HG03457 (cell line): ENCODE measurements around the gene SPPL2A.

Source experiments
- ATAC-seq: cut with Tn5 transposase; IDR thresholded peaks from one replicate; pipeline ENCODE4 v1.9.1; 2021; ENCODE audit warnings: moderate number of reproducible peaks; ENCODE audit not compliant: unreplicated experiment

Gene SPPL2A

DNA sequence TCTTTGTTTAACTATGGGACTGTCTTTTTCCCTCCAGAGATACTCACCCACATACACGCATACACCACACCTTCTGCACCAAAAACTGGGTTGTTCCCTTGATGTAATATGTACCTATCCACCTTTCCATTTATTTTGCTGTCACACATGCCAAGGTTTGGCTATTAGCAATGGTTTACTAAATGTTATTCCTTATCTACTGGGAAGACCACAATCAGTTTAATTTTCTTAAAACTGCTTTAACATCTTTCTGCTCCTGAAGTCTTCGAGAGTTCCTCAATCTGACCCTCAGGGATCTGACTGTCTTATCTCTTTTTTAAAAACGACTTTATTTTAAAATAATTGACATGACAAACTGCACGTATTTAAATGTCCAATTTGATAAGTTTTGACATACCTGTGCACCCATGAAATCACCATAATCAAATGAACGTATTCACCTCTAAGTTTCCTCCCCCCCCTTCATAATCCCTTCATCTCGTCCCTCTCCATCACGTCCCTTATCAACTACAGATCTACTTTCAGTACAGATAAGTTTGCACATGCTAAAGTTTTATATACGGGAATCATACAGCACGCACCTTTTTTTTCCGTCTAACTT, 78.1 kb downstream of the SPPL2A start:
- ATAC-seq: peak; percentile 2

DNA sequence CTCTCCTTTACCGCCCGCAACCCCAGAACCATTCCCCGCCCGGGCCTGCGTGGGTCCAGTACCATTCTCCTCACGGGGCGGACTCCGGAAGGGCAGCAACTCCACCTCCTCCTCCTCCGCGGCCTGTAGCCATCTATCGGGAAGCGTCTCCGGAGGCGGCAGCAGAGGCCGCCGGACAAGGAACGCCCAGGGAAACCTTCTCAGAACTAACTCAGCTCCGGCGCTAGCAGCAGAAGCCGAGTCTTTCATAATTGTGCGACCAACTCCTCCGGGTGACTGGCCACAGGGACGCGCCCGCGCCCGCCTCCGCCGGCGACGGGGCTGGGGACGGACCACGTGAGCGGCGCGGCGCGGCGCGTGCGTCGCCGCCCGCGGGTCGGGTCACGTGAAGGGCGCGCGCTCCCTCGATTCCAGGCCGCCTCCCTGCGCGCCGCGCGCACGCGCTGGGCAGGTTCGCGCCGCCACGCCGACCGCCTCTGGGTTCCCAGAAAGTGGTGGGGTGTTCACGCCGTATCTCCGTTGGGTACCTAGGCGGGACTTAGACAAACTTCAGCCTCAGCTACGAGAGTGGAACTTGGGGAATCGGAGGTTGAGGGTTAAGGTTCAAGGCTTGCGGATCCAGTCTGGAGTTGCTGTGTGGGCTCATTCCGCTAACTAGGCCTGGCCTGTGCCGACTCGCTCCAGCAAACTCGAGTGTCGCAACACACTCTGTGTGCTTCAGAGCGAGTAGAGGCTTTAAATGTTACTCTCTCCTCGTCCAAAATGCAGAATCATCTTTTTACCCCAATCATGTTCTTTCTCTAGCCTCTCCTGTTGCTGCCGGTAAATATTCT, 78.8 kb downstream of the SPPL2A start, which contains the start of gene TRPM7:
Gene TRPM7, minus strand, starts transcription at position 329 of the 833 bp plus-strand sequence. Its CDS starts 264 bp downstream, at position 65.
- ATAC-seq: peak; percentile 63

DNA sequence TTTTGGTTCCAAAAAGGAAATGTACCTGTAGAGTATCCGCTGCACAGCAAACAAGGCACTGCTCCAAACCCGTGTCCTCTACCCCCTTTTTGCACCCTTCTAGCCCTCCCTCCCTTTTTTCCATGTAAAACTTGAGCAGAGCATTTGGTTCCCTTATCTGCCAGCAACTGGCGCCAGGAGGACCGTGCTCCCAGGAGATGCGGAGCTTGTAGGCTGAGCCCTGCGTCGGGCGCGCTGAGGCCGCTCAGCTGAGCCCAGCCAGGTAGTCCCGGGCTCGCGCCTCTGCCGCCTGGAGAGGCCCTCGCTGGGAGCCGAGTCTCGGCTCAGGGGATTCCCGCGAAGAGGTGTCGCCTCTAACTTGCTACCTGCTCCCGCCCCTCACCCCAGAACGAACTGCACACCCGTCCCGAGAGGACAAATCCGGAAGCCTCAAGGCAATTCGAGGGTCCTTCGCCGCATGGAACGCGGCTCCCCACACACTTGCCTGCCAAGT, 79.5 kb downstream of the SPPL2A start:
- ATAC-seq: peak; percentile 52

DNA sequence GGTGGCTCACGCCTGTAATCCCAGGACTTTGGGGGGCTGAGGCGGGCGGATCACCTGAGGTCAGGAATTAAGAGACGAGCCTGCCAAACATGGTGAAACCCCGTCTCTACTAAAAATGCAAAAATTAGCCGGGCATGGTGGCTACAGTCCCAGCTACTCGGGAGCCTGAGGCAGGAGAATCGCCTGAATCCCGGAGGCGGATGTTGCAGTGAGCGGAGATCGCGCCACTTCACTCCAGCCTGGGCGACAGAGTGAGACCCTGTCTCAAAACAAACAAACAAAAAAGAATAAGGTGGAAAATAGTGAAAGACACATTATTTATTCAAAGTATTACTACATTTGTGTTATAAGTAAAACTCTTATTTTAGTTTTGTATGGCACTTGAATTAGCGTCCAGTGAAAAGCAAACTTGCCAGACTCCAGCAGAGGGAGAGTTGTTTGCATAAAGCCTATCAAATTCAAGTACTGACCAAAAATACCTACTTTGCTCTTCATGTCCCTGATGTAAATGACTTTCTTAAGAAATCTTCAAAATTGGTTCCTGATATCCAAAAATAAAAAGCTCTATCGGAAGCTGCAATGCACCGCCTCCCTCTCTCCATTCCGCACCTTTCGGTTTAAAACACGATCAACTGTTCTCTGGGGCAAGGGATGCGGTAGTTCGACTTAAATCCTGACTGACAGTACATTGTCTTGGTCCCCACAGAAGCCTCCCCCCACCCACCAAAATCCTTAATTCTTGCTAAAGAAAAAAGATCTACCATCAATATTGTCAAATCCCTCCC, 80.1 kb downstream of the SPPL2A start:
- no peak for ATAC-seq

DNA sequence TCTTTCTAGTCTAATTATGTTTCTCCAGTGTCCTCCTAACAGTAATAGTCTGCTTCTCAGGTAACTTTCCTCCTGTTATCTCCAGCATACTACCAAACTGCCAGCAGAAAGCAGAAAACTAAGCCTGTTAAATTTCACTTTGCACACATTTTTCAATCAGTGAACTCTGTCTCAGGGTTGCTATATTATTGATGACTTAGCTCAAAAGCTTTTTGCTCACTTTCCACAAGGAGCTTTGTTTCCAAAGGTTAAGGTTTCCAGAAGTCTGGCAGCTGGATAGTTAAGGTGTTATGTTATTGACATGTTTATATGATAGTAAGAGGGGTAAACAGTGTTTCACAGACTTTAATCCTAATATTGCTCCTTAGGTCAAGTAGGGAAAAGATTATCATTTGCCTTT, 84.0 kb downstream of the SPPL2A start:
- no peak for ATAC-seq

GRCh38 chr15:50676799-50677483, 88.6 kb downstream of the SPPL2A start:
- no peak for ATAC-seq

DNA sequence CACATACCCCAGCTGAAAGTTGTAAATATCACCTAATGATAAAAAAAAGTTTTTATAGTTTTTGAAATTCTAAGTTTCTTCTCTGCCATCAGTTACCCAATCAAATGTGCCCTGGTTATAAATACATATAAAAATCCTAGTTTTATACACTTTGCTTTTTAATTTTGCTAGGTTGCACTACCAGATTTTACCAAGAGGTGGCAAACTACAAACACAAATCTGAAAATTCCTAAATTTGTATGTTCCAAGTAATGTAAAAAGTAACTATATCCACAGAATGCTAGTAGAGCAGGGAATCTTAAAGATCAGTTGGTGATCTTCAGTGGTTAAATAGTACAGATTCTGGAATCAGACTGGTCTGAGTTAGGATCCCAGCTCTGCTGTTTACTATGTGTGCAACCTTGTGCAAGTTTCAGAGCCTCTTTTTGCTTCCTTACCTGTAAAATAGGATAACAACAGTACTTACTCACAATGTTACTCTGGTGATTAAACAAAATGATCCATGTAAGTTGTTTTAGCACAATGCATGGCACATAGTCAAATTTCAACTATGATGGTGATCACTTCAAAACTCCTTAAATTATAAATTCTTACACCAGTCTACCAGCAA, 89.9 kb downstream of the SPPL2A start:
- no peak for ATAC-seq

DNA sequence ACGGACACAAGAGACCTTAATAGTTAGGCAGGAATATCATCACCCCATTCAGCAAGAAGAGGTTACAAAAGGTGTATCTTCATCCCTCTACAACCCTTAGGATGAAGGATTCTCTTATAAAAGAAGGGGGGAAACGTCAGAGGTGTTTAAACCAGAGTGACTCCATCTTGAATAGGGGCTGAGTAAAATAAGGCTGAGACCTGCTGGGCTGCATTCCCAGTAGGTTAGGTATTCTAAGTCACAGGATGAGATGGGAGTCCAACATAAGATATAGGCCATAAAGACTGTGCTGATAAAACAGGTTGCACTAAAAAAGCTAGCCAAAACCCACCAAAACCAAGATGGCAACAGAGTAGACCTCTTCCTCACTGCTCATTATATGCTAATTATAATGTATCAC, 95.4 kb downstream of the SPPL2A start:
- ATAC-seq: no peak

DNA sequence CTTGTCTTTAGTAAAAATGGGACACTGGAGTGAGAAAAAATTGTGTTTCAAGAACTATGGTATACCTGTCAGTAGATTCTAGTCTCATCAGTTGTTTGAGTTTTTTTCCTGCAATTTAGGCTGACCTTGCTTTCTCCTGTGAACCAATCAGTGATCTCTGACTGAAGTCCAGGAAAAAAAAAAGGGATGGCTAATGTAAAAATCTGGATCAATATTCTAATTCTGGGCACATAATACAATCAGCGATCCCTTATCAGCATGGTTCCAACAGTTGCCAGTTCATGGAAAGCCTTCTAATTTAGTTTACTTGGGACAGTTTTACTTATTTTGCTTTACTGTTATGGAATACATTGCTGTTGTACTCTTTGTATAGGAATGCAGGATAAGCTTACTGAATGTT, 95.9 kb downstream of the SPPL2A start:
- ATAC-seq: no peak

DNA sequence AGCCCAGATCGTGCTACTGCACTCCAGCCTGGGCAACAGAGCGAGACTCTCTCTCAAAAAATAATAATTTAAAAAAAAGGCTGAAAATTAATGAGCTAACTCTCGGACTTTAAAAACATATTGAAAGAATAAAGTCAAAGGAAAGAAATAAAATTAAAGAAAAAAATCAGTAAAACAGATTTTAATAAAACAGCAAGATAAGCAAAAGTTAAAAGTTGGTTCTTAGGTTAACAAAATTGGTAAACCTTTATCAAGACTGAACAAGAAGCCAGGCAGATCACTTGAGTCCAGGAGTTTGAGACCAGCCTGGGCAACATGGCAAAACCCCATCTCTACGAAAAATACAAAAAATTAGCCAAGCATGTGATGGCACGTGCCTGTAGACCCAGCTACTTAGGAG, 99.6 kb downstream of the SPPL2A start:
- ATAC-seq: no peak

- no peak for ATAC-seq
Measured at GRCh38 chr15:50655555-50655954, 110.0 kb downstream of the SPPL2A start.

- no peak for ATAC-seq
Measured at GRCh38 chr15:50653156-50653743, 112.3 kb downstream of the SPPL2A start.

GRCh38 chr15:50652671-50653070, 112.8 kb downstream of the SPPL2A start:
- no peak for ATAC-seq
